ENCODE results near the gene SLC39A3. TPM values are rescaled to one million over a fixed set of nuclear protein-coding genes. Genes with fewer than 3 reads are reported as not detected.

Gene SLC39A3
- total and polyA plus RNA-seq, 12 donors = 25.1 to 75.8 (median 41.8) TPM

- DNase-seq = no peak
- Histone ChIP-seq H3K27ac (no peak overlapping the region), H3K4me3 (no peak overlapping the region), H3K36me3 (replicated peaks in 1 of 2) (peaks cover 0 to 73% of the 10 kb centered on the region in 2 donors), H3K27me3 (no peaks in the 10 kb centered on the region), H3K4me1 (replicated peaks in 1 of 2) (no peaks in the 10 kb centered on the region), H3K9me3 (replicated peaks in 1 of 3) (no peaks in the 10 kb centered on the region)
- intact Hi-C loops (cut with DNase I) = no loop called here
- 91 to 95% (median 93%) methylated on average over 20 to 21 of the region's 21 CpGs for WGBS, 4 donors
- TF ChIP-seq CTCF (IDR thresholded peaks at IDR 0.05) = no peak
- TF ChIP-seq POLR2A (IDR thresholded peaks at IDR 0.05) = no peak
Measured at GRCh38 chr19:2764945-2765344, 25.1 kb upstream of the SLC39A3 start.

- 95 to 97% (median 96%) methylated on average over 11 to 12 of the region's 12 CpGs for WGBS, 4 donors
- no peak for DNase-seq
- H3K9me3 ChIP-seq (replicated peaks in 1 of 3) = no peaks in the 10 kb centered on the region
- no peak overlapping the region for H3K27ac ChIP-seq
- no peaks in the 10 kb centered on the region for H3K4me1 ChIP-seq (replicated peaks in 1 of 2)
- H3K36me3 ChIP-seq (replicated peaks in 1 of 2) = peaks cover 0 to 75% of the 10 kb centered on the region in 2 donors
- no peak for TF ChIP-seq POLR2A (IDR thresholded peaks at IDR 0.05)
- TF ChIP-seq CTCF (IDR thresholded peaks at IDR 0.05) = no peak
- H3K27me3 ChIP-seq = no peaks in the 10 kb centered on the region
- intact Hi-C loops (cut with DNase I) = no loop called here
- no peak overlapping the region for H3K4me3 ChIP-seq
Measured at GRCh38 chr19:2763687-2764086, 23.9 kb upstream of the SLC39A3 start.

GRCh38 chr19:2762783-2763496, 23.1 kb upstream of the SLC39A3 start:
- Histone ChIP-seq H3K4me1 (replicated peaks in 1 of 2) (no peaks in the 10 kb centered on the region), H3K27ac (no peak overlapping the region), H3K4me3 (no peak overlapping the region), H3K9me3 (replicated peaks in 1 of 3) (no peaks in the 10 kb centered on the region), H3K27me3 (no peaks in the 10 kb centered on the region), H3K36me3 (replicated peaks in 1 of 2) (peaks cover 0 to 71% of the 10 kb centered on the region in 2 donors)
- no peak for TF ChIP-seq POLR2A (IDR thresholded peaks at IDR 0.05)
- TF ChIP-seq CTCF (IDR thresholded peaks at IDR 0.05) = no peak
- 82 to 89% (median 86%) methylated on average over 15 to 23 of the region's 23 CpGs for WGBS, 4 donors
- intact Hi-C loops (cut with DNase I) = no loop called here
- DNase-seq = no peak

GRCh38 chr19:2761876-2762782, 22.3 kb upstream of the SLC39A3 start:
- H3K4me3 ChIP-seq = no peak overlapping the region
- intact Hi-C loops (cut with DNase I) = no loop called here
- H3K9me3 ChIP-seq (replicated peaks in 1 of 3) = no peaks in the 10 kb centered on the region
- DNase-seq = no peak
- no peaks in the 10 kb centered on the region for H3K4me1 ChIP-seq (replicated peaks in 1 of 2)
- peaks cover 0 to 69% of the 10 kb centered on the region in 2 donors for H3K36me3 ChIP-seq (replicated peaks in 1 of 2)
- TF ChIP-seq POLR2A (IDR thresholded peaks at IDR 0.05) = no peak
- no peak for TF ChIP-seq CTCF (IDR thresholded peaks at IDR 0.05)
- H3K27ac ChIP-seq = no peak overlapping the region
- 88 to 91% (median 89%) methylated on average over 41 to 43 of the region's 43 CpGs for WGBS, 4 donors
- no peaks in the 10 kb centered on the region for H3K27me3 ChIP-seq

Measured in adrenal gland (tissue), 12 donors.